ENCODE results near the gene NCOA5. TPM values are rescaled to one million over a fixed set of nuclear protein-coding genes. Genes with fewer than 3 reads are reported as not detected.

Gene NCOA5
- total and polyA plus RNA-seq, 9 of the 15 experiments (the other 6 are each of a cell fraction or from before 2014, with no cell fraction given), result 3.9 to 22.8 (median 13.8) TPM

- TF ChIP-seq, protein P1, sequence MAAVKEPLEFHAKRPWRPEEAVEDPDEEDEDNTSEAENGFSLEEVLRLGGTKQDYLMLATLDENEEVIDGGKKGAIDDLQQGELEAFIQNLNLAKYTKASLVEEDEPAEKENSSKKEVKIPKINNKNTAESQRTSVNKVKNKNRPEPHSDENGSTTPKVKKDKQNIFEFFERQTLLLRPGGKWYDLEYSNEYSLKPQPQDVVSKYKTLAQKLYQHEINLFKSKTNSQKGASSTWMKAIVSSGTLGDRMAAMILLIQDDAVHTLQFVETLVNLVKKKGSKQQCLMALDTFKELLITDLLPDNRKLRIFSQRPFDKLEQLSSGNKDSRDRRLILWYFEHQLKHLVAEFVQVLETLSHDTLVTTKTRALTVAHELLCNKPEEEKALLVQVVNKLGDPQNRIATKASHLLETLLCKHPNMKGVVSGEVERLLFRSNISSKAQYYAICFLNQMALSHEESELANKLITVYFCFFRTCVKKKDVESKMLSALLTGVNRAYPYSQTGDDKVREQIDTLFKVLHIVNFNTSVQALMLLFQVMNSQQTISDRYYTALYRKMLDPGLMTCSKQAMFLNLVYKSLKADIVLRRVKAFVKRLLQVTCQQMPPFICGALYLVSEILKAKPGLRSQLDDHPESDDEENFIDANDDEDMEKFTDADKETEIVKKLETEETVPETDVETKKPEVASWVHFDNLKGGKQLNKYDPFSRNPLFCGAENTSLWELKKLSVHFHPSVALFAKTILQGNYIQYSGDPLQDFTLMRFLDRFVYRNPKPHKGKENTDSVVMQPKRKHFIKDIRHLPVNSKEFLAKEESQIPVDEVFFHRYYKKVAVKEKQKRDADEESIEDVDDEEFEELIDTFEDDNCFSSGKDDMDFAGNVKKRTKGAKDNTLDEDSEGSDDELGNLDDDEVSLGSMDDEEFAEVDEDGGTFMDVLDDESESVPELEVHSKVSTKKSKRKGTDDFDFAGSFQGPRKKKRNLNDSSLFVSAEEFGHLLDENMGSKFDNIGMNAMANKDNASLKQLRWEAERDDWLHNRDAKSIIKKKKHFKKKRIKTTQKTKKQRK (IDR thresholded peaks at IDR 0.05; ENCODE audit: borderline replicate concordance, low read depth, low read length), result no peak
- TF ChIP-seq KAT7 (CRISPR knock-in tag; IDR thresholded peaks at IDR 0.05; ENCODE audit: borderline replicate concordance), result no peak
Measured at GRCh38 chr20:46108976-46109375, 19.2 kb upstream of the NCOA5 start (continued).

- in situ Hi-C loops (cut with MboI), result no loop called here
- FAIRE-seq, result no peak
- WGBS (ENCODE audit: insufficient coverage, low coverage, missing lambda C conversion rate), result 7% methylated on average over 5 of the region's 5 CpGs
- intact Hi-C loops (cut with micrococcal nuclease), result no loop called here
- Histone ChIP-seq H3K4me2 (ENCODE audit: insufficient read depth, low read length) (no peak overlapping the region), H2AFZ (ENCODE audit: low read depth, low read length) (no peak overlapping the region), H3K27ac (ENCODE audit: extremely low read depth, low read depth, low read length) (no peak overlapping the region), H3K4me3 (no peak overlapping the region), H3K9me3 (replicated peaks; ENCODE audit: control insufficient read depth, insufficient read depth, low read depth, low read length) (no peaks in the 10 kb centered on the region), H4K20me1 (replicated peaks; ENCODE audit: control insufficient read depth, insufficient read depth, low read length) (0 out of 2 replicates have a peak, but pooled peaks cover 4% of the 10 kb centered on the region), H3K9ac (ENCODE audit: insufficient read depth in 1 of 2, low read depth in 2 of 2, low read length in 2 of 2) (no peak overlapping the region), H3K36me3 (ENCODE audit: control insufficient read depth, insufficient read depth, low read length) (no peaks in the 10 kb centered on the region), H3K27me3 (ENCODE audit: control insufficient read depth in 2 of 2, insufficient read depth in 2 of 2, low read length in 2 of 2) (peaks cover 18 to 22% of the 10 kb centered on the region in 2 experiments), H3K79me2 (ENCODE audit: control insufficient read depth, insufficient read depth, low read length) (no peaks in the 10 kb centered on the region), H3K4me1 (replicated peaks in 1 of 2; ENCODE audit: control insufficient read depth in 2 of 2, insufficient read depth in 2 of 2, low read length in 2 of 2) (no peaks in the 10 kb centered on the region), H3K9me1 (ENCODE audit: control insufficient read depth, insufficient read depth, low read length) (no peaks in the 10 kb centered on the region)
- no peak for ATAC-seq
- no peak for DNase-seq (ENCODE audit: extremely low read depth in 1 of 4, low spot score in 3 of 4)
- no TSS peak for BruUV-seq (replicated peaks)
- ChIA-PET CTCF (ENCODE audit: low intra/inter-chr PET ratio) (no interaction called here), POLR2A (interaction anchor here (2.4 kb wide), 1 partner anchor 9 kb away, joined by 6 read pairs; the partner anchor contains the start of gene CD40)
- TF ChIP-seq SAFB (IDR thresholded peaks at IDR 0.05; ENCODE audit: borderline replicate concordance, low read depth, low read length), result no peak
- peak in 1 of 3 experiments; percentile 40 for TF ChIP-seq YY1 (IDR thresholded peaks at IDR 0.05; ENCODE audit: borderline replicate concordance in 1 of 3, control insufficient read depth in 1 of 3, extremely low read depth in 1 of 3, insufficient read depth in 3 of 3, insufficient read length in 1 of 3, insufficient replicate concordance in 2 of 3, low read depth in 1 of 3, low read length in 2 of 3)
Measured at GRCh38 chr20:46108435-46108841, 18.7 kb upstream of the NCOA5 start.
